Mesenchymal stem cell (in vitro differentiated cells and primary cell): ENCODE results near the gene PTPRG.
"Not testable (repeated sequence)": the region's sequence is repeated elsewhere in the genome, so short reads cannot be mapped to it uniquely, and the experiment has no call there.

Experiments
- DNase-seq: peaks from one replicate; pipeline ENCODE4 v3.0.0-alpha.2; 2013
- H2AFZ ChIP-seq: one replicate; pipeline ENCODE4 v1.6.1; 2013; ENCODE audit warnings: low read depth, mild to moderate bottlenecking, control low read depth, inconsistent platforms, low read length, moderate library complexity
- H2AK5ac ChIP-seq: 2 replicates; pipeline ENCODE4 v1.6.1; 2013; ENCODE audit warnings: low read length, moderate library complexity, mild to moderate bottlenecking, inconsistent platforms; ENCODE audit not compliant: severe bottlenecking
- H2BK120ac ChIP-seq: one replicate; pipeline ENCODE4 v1.6.1; 2013; ENCODE audit warnings: low read depth, mild to moderate bottlenecking, inconsistent platforms, low read length, moderate library complexity
- H2BK12ac ChIP-seq, 2 experiments: one replicate each; pipeline ENCODE4 v1.6.1; 2013; ENCODE audit warnings: inconsistent platforms in 2 of 2, low read length in 2 of 2, mild to moderate bottlenecking in 2 of 2, moderate library complexity in 2 of 2, control low read depth in 1 of 2
- H2BK15ac ChIP-seq: one replicate; pipeline ENCODE4 v1.6.1; 2013; ENCODE audit warnings: mild to moderate bottlenecking, low read depth, inconsistent platforms; ENCODE audit not compliant: poor library complexity, severe bottlenecking
- H2BK5ac ChIP-seq: 2 replicates; pipeline ENCODE4 v1.6.1; 2013; ENCODE audit warnings: low read depth, mild to moderate bottlenecking, low read length, control low read depth, inconsistent platforms; ENCODE audit not compliant: poor library complexity, severe bottlenecking
- H3K14ac ChIP-seq, 2 experiments: one replicate each; pipeline ENCODE4 v1.6.1; 2013; ENCODE audit warnings: inconsistent platforms in 2 of 2, low read length in 2 of 2, control low read depth in 1 of 2, mild to moderate bottlenecking in 1 of 2, moderate library complexity in 1 of 2
- H3K18ac ChIP-seq, 2 experiments: one replicate each; pipeline ENCODE4 v1.6.1; 2013; ENCODE audit warnings: inconsistent platforms in 2 of 2, low read length in 2 of 2, control low read depth in 1 of 2, low read depth in 1 of 2, mild to moderate bottlenecking in 1 of 2
- H3K23ac ChIP-seq, 2 experiments: one replicate each; pipeline ENCODE4 v1.6.1; 2013; ENCODE audit warnings: inconsistent platforms in 2 of 2, low read length in 2 of 2, mild to moderate bottlenecking in 2 of 2, moderate library complexity in 2 of 2, control low read depth in 1 of 2
- H3K27ac ChIP-seq: 2 replicates; pipeline ENCODE4 v1.5.1; 2013; ENCODE audit warnings: mild to moderate bottlenecking, moderate library complexity, low read length, control low read depth, inconsistent platforms; ENCODE audit not compliant: poor library complexity, severe bottlenecking
- H3K27me3 ChIP-seq, 2 experiments: 2 replicates each; pipeline versions ENCODE4 v1.6.1 to v1.7.0; 2013; ENCODE audit warnings: low read length in 2 of 2, mild to moderate bottlenecking in 2 of 2, moderate library complexity in 2 of 2, control low read depth in 1 of 2, inconsistent platforms in 1 of 2; ENCODE audit not compliant: control insufficient read depth in 1 of 2, insufficient read depth in 1 of 2
- H3K36me3 ChIP-seq, 2 experiments: 2 replicates each; pipeline versions ENCODE4 v1.6.1 to v1.7.0; 2013; ENCODE audit warnings: low read length in 2 of 2, control low read depth in 1 of 2, inconsistent platforms in 1 of 2, low read depth in 1 of 2, mild to moderate bottlenecking in 1 of 2; ENCODE audit not compliant: insufficient read depth in 2 of 2, control insufficient read depth in 1 of 2
- H3K4ac ChIP-seq, 2 experiments: one replicate each; pipeline ENCODE4 v1.6.1; 2013; ENCODE audit warnings: inconsistent platforms in 2 of 2, low read length in 2 of 2, mild to moderate bottlenecking in 2 of 2, moderate library complexity in 2 of 2, control low read depth in 1 of 2, low read depth in 1 of 2
- H3K4me1 ChIP-seq: 2 replicates; pipeline ENCODE4 v1.6.1; 2013; ENCODE audit warnings: low read depth, low read length, control low read depth; ENCODE audit not compliant: control insufficient read depth, insufficient read depth
- H3K4me2 ChIP-seq: 2 replicates; pipeline ENCODE4 v1.6.1; 2013; ENCODE audit warnings: low read length, mild to moderate bottlenecking, inconsistent platforms; ENCODE audit not compliant: poor library complexity, severe bottlenecking
- H3K4me3 ChIP-seq, 2 experiments: 2 replicates each; pipeline versions ENCODE4 v1.5.1 to v1.7.0; 2013; ENCODE audit warnings: low read length in 2 of 2, mild to moderate bottlenecking in 2 of 2, control low read depth in 1 of 2, low read depth in 1 of 2; ENCODE audit not compliant: insufficient read depth in 1 of 2
- H3K79me1 ChIP-seq: replicated peaks from 2 replicates; pipeline ENCODE4 v1.6.1; 2013; ENCODE audit warnings: mild to moderate bottlenecking, control low read depth, low read length, inconsistent platforms; ENCODE audit not compliant: poor library complexity, severe bottlenecking
- H3K9ac ChIP-seq: 2 replicates; pipeline ENCODE4 v1.7.0; 2013; ENCODE audit warnings: mild to moderate bottlenecking, low read length, moderate library complexity
- H3K9me3 ChIP-seq: 2 replicates; pipeline ENCODE4 v1.7.0; 2013; ENCODE audit warnings: mild to moderate bottlenecking, low read length; ENCODE audit not compliant: control insufficient read depth
- H4K8ac ChIP-seq: one replicate; pipeline ENCODE4 v1.6.1; 2013; ENCODE audit warnings: inconsistent platforms, mild to moderate bottlenecking, low read length, moderate library complexity
- H4K91ac ChIP-seq: one replicate; pipeline ENCODE4 v1.6.1; 2013; ENCODE audit warnings: mild to moderate bottlenecking, low read length, inconsistent platforms
- WGBS: methylation state at CpG from one replicate; pipeline ENCODE4 v1.1.7; 2013; ENCODE audit warnings: mixed read lengths; 5-methylcytosine and 5-hydroxymethylcytosine counted together

Gene PTPRG

GRCh38 chr3:61702453-61702852, 141.1 kb downstream of the PTPRG start:
- no peak overlapping the region for H3K4me2 ChIP-seq
- no peak overlapping the region for H3K14ac ChIP-seq
- H2BK15ac ChIP-seq: no peak overlapping the region
- H3K18ac ChIP-seq: no peak overlapping the region
- H2AFZ ChIP-seq: no peak overlapping the region
- H4K91ac ChIP-seq: no peak overlapping the region
- H3K4ac ChIP-seq: no peak overlapping the region
- no peak overlapping the region for H3K23ac ChIP-seq
- no peaks in the 10 kb centered on the region for H3K9me3 ChIP-seq
- H2BK5ac ChIP-seq: no peak overlapping the region
- H4K8ac ChIP-seq: no peak overlapping the region
- no peak overlapping the region for H2AK5ac ChIP-seq
- H2BK120ac ChIP-seq: no peak overlapping the region
- peaks cover 2% of the 10 kb centered on the region for H3K4me1 ChIP-seq
- no peaks in the 10 kb centered on the region for H3K36me3 ChIP-seq
- no peak for DNase-seq
- H3K79me1 ChIP-seq: peaks cover 26% of the 10 kb centered on the region
- no CpG with 5 or more reads among the region's 4 CpGs for WGBS
- no peak overlapping the region for H2BK12ac ChIP-seq
- H3K4me3 ChIP-seq: no peak overlapping the region
- H3K27ac ChIP-seq: no peak overlapping the region
- H3K9ac ChIP-seq: no peak overlapping the region
- no peaks in the 10 kb centered on the region for H3K27me3 ChIP-seq

GRCh38 chr3:61704807-61705206, 143.4 kb downstream of the PTPRG start:
- no peak overlapping the region for H4K8ac ChIP-seq
- H3K79me1 ChIP-seq: peaks cover 35% of the 10 kb centered on the region
- no peaks in the 10 kb centered on the region for H3K36me3 ChIP-seq
- H3K4me2 ChIP-seq: no peak overlapping the region
- H3K27me3 ChIP-seq: no peaks in the 10 kb centered on the region
- peaks cover 4% of the 10 kb centered on the region for H3K4me1 ChIP-seq
- H2BK12ac ChIP-seq: no peak overlapping the region
- H3K4me3 ChIP-seq: no peak overlapping the region
- H3K27ac ChIP-seq: no peak overlapping the region
- no peak overlapping the region for H3K14ac ChIP-seq
- H2AFZ ChIP-seq: no peak overlapping the region
- no peak overlapping the region for H2BK15ac ChIP-seq
- no peak overlapping the region for H2BK5ac ChIP-seq
- no peak overlapping the region for H2AK5ac ChIP-seq
- no peak for DNase-seq
- H4K91ac ChIP-seq: no peak overlapping the region
- WGBS: 49% methylated on average over 2 of the region's 2 CpGs
- H3K23ac ChIP-seq: no peak overlapping the region
- no peaks in the 10 kb centered on the region for H3K9me3 ChIP-seq
- H2BK120ac ChIP-seq: no peak overlapping the region
- H3K9ac ChIP-seq: no peak overlapping the region
- H3K4ac ChIP-seq: no peak overlapping the region
- H3K18ac ChIP-seq: no peak overlapping the region

- no peak overlapping the region for H2AFZ ChIP-seq
- H3K18ac ChIP-seq: no peak overlapping the region
- no peak for DNase-seq
- no peak overlapping the region for H3K27ac ChIP-seq
- H2BK120ac ChIP-seq: no peak overlapping the region
- WGBS: no CpG with 5 or more reads among the region's 1 CpG
- peaks cover 4% of the 10 kb centered on the region for H3K4me1 ChIP-seq
- H4K8ac ChIP-seq: no peak overlapping the region
- H3K23ac ChIP-seq: no peak overlapping the region
- H3K4me3 ChIP-seq: no peak overlapping the region
- no peak overlapping the region for H3K14ac ChIP-seq
- H3K36me3 ChIP-seq: no peaks in the 10 kb centered on the region
- no peak overlapping the region for H2BK5ac ChIP-seq
- H3K27me3 ChIP-seq: no peaks in the 10 kb centered on the region
- H2BK12ac ChIP-seq: no peak overlapping the region
- no peak overlapping the region for H2AK5ac ChIP-seq
- H4K91ac ChIP-seq: no peak overlapping the region
- no peak overlapping the region for H2BK15ac ChIP-seq
- H3K9ac ChIP-seq: no peak overlapping the region
- H3K9me3 ChIP-seq: no peaks in the 10 kb centered on the region
- no peak overlapping the region for H3K4ac ChIP-seq
- no peak overlapping the region for H3K4me2 ChIP-seq
- peaks cover 36% of the 10 kb centered on the region for H3K79me1 ChIP-seq
These were observed 146.1 kb downstream of the PTPRG start for GRCh38 chr3:61707492-61707891.

GRCh38 chr3:61710920-61711319, 149.5 kb downstream of the PTPRG start:
- not testable (repeated sequence) for H3K4me3 ChIP-seq, H3K9ac ChIP-seq, H4K91ac ChIP-seq, H3K4ac ChIP-seq, H2BK5ac ChIP-seq, H3K4me2 ChIP-seq, H2AFZ ChIP-seq, H3K27me3 ChIP-seq, H3K36me3 ChIP-seq, H3K14ac ChIP-seq, H2BK15ac ChIP-seq, H3K18ac ChIP-seq, H3K9me3 ChIP-seq, H4K8ac ChIP-seq, H3K4me1 ChIP-seq, H3K23ac ChIP-seq, H3K27ac ChIP-seq, H2BK120ac ChIP-seq, H2AK5ac ChIP-seq, DNase-seq, H2BK12ac ChIP-seq
- peaks cover 36% of the 10 kb centered on the region for H3K79me1 ChIP-seq
- WGBS: 95% methylated on average over 2 of the region's 3 CpGs
